ENCODE data around the gene CLPTM1L.

CLPTM1L gene

DNA sequence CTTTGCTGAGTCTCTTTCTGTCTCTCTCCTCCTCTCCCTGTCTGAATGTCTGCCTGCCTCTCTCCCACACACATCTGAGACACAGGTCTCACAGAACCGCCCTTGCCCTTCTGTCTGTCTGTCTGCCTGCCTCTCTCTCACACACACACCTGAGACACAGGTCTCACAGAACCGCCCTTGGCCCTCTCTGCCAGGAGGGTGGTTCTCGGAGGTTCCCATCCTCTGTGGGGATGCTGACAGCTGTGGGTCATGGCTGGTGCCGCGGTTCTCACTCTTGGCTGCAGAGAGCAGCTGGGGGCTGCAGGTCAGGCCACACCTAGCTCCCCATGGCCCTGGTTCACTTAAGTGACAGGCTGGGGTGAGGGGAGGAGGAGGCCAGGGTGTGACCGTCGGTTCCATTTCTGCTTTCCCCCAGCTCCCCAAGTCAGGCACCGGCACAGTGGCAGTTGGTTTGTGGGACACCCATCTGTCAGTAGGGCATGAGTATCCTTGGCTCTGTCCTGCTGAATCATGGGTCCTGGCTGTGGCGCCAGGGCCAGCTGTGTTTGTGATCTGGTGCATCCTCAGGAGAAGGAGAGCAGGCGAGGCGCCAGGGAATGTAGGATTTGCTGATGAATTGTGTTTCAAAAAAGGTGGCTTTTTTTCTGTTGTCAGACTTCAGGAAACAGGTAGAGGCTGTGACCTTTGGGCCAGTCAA, 42.3 kb upstream of the CLPTM1L start:
- no peak for ATAC-seq (ENCODE audit: low read depth)
- Histone ChIP-seq H3K4me3 (ENCODE audit: severe bottlenecking) (no peak overlapping the region), H3K27ac (ENCODE audit: poor library complexity, severe bottlenecking) (no peak overlapping the region), H3K4me1 (ENCODE audit: insufficient read depth, poor library complexity, severe bottlenecking) (no peaks in the 10 kb centered on the region), H3K27me3 (ENCODE audit: insufficient read depth, poor library complexity, severe bottlenecking) (peaks cover 38% of the 10 kb centered on the region), H3K9me3 (ENCODE audit: severe bottlenecking) (no peaks in the 10 kb centered on the region), H3K36me3 (ENCODE audit: low read depth) (no peaks in the 10 kb centered on the region)
- TF ChIP-seq, protein P1, sequence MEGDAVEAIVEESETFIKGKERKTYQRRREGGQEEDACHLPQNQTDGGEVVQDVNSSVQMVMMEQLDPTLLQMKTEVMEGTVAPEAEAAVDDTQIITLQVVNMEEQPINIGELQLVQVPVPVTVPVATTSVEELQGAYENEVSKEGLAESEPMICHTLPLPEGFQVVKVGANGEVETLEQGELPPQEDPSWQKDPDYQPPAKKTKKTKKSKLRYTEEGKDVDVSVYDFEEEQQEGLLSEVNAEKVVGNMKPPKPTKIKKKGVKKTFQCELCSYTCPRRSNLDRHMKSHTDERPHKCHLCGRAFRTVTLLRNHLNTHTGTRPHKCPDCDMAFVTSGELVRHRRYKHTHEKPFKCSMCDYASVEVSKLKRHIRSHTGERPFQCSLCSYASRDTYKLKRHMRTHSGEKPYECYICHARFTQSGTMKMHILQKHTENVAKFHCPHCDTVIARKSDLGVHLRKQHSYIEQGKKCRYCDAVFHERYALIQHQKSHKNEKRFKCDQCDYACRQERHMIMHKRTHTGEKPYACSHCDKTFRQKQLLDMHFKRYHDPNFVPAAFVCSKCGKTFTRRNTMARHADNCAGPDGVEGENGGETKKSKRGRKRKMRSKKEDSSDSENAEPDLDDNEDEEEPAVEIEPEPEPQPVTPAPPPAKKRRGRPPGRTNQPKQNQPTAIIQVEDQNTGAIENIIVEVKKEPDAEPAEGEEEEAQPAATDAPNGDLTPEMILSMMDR (IDR thresholded peaks at IDR 0.05; ENCODE audit: poor library complexity, severe bottlenecking): no peak
- DNase-seq (ENCODE audit: low spot score): no peak

DNA sequence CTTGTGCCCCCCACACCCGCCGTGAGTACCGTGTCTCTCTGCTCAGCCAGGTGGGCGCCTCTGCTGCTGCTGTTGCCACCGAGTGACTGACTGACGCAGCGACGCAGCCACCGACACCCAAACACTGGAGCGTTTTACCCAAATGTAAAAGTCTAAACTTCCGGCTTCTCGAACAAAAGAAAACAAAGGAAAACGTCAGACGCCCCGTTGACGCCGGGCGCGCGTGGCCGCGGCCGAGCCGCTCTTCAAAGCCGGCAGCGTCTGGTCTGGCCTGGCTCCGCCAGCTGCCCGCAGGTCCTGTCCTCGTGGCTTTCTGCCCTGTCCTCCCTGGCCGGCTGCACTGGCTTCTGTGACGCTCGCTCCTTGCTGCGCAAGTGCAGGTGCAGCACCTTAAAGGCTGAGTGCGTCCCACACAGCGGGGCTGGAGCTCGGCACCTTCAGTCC, 41.4 kb upstream of the CLPTM1L start:
- Histone ChIP-seq H3K4me1 (ENCODE audit: insufficient read depth, poor library complexity, severe bottlenecking) (no peaks in the 10 kb centered on the region), H3K36me3 (ENCODE audit: low read depth) (no peaks in the 10 kb centered on the region), H3K27me3 (ENCODE audit: insufficient read depth, poor library complexity, severe bottlenecking) (peaks cover 30% of the 10 kb centered on the region), H3K9me3 (ENCODE audit: severe bottlenecking) (no peaks in the 10 kb centered on the region), H3K27ac (ENCODE audit: poor library complexity, severe bottlenecking) (no peak overlapping the region), H3K4me3 (ENCODE audit: severe bottlenecking) (peak overlapping the region; percentile 36)
- no peak for DNase-seq (ENCODE audit: low spot score)
- TF ChIP-seq, protein P1 (IDR thresholded peaks at IDR 0.05; ENCODE audit: poor library complexity, severe bottlenecking): no peak
- ATAC-seq (ENCODE audit: low read depth): peak; percentile 38

DNA sequence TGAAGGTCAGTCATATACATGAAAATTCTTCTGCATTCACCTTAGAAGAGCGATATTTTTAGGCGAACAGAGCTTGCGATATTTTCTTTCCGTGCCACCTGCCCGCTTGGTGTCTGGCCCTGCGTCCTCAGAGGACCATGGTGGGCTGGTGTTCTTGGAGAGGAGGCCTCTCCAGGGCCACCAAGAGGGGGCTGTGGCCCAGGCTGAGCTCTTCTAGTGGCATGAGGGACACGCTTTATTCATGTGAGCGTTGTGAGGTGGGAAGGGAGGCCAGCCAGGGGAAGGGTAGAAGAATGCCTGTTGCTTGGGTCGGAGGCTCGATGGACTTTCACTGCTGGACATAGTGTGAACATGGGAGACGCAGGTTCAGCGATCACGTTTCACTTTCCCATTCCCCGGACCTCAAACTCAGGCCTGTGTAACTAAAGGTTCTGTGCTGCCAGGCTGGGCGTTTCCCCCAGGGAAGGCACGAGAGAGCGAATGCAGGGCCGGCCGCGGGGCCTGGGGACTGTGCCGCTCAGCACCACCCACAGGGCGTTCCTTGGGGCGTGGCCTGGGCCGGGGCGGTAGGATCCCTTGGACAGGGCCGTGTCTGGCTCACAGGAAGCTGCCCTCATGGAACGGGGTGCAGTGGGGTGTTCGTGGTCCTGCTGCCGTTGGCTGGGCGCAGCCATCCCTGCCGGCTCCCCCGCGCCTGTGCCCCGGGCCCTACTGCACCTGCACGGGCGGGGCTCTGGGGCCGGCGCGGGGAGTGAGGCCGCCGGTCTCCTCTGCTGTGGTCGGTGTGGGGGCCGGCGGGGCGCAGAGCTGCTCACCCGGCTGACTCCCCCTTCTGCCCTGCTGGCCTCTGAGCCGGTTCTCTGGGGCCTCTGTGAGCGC, 40.7 kb upstream of the CLPTM1L start:
- Histone ChIP-seq H3K9me3 (ENCODE audit: severe bottlenecking) (no peaks in the 10 kb centered on the region), H3K27ac (ENCODE audit: poor library complexity, severe bottlenecking) (no peak overlapping the region), H3K4me1 (ENCODE audit: insufficient read depth, poor library complexity, severe bottlenecking) (no peaks in the 10 kb centered on the region), H3K36me3 (ENCODE audit: low read depth) (no peaks in the 10 kb centered on the region), H3K4me3 (ENCODE audit: severe bottlenecking) (peak overlapping the region; percentile 36), H3K27me3 (ENCODE audit: insufficient read depth, poor library complexity, severe bottlenecking) (peaks cover 24% of the 10 kb centered on the region)
- peak; percentile 95 for ATAC-seq (ENCODE audit: low read depth)
- TF ChIP-seq, protein P1 (IDR thresholded peaks at IDR 0.05; ENCODE audit: poor library complexity, severe bottlenecking): no peak
- DNase-seq (ENCODE audit: low spot score): peak; percentile 88

DNA sequence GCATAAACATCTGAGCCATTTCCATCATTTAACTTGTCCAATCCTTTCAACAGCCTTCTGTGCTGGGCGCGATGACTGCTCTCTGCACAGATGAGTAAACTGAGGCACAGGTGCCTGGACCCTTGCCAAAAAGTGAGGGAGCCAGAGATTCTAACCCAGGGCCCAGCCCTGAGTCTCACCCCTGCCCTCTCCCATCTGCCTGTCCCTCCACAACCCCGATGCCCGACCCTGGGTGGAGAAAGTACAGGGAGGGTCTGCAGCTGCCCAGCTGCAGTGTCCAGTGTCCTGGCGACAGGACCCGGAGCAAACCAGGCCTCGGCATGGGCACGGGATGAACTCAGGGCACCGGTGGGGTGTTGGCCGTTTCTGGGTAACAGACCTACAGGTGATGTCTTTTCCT, 39.6 kb upstream of the CLPTM1L start:
- Histone ChIP-seq H3K4me3 (ENCODE audit: severe bottlenecking) (no peak overlapping the region), H3K9me3 (ENCODE audit: severe bottlenecking) (no peaks in the 10 kb centered on the region), H3K36me3 (ENCODE audit: low read depth) (no peaks in the 10 kb centered on the region), H3K27me3 (ENCODE audit: insufficient read depth, poor library complexity, severe bottlenecking) (peaks cover 24% of the 10 kb centered on the region), H3K27ac (ENCODE audit: poor library complexity, severe bottlenecking) (no peak overlapping the region), H3K4me1 (ENCODE audit: insufficient read depth, poor library complexity, severe bottlenecking) (no peaks in the 10 kb centered on the region)
- ATAC-seq (ENCODE audit: low read depth) (no peak), DNase-seq (ENCODE audit: low spot score) (no peak)
- TF ChIP-seq, protein P1 (IDR thresholded peaks at IDR 0.05; ENCODE audit: poor library complexity, severe bottlenecking): no peak
